GM12865 (cell line): Measurements from ENCODE around the gene TWSG1.

Source experiments
- DNase-seq: peaks from one replicate; pipeline ENCODE4 v3.0.0; 2010; ENCODE audit warnings: low read depth
- H3K4me3 ChIP-seq: 2 replicates; pipeline ENCODE4 v1.5.1; 2011; ENCODE audit warnings: mild to moderate bottlenecking, low read depth, low read length, control low read depth
- CTCF ChIP-seq: IDR thresholded peaks from 2 replicates; pipeline ENCODE4 v1.5.1; 2011; ENCODE audit warnings: low read length, control low read depth, low read depth, inconsistent platforms; ENCODE audit not compliant: insufficient read depth; ENCODE audit errors: missing control alignments

TWSG1 gene

GRCh38 chr18:9334329-9334972 is at the start of gene TWSG1:
Gene TWSG1 (plus strand): TSS chr18:9334773. CDS start chr18:9337230, 2,457 bp downstream.
- peak; percentile 98 for DNase-seq
- peak; percentile 44 for TF ChIP-seq CTCF
- peak within 1 kb of the TSS; percentile 77 for H3K4me3 ChIP-seq

- no peak overlapping the region for H3K4me3 ChIP-seq
- TF ChIP-seq CTCF: no peak
- DNase-seq: no peak
Observed at GRCh38 chr18:9285604-9286003, 49.0 kb upstream of the TWSG1 start.

- no peak for TF ChIP-seq CTCF
- H3K4me3 ChIP-seq: no peak overlapping the region
- DNase-seq: no peak
Observed at GRCh38 chr18:9287036-9287435, 47.5 kb upstream of the TWSG1 start.

GRCh38 chr18:9289698-9290097 is 44.9 kb upstream of the TWSG1 start:
- no peak overlapping the region for H3K4me3 ChIP-seq
- DNase-seq: no peak
- no peak for TF ChIP-seq CTCF

- TF ChIP-seq CTCF: no peak
- no peak for DNase-seq
Observed at GRCh38 chr18:9290156-9290555, 44.4 kb upstream of the TWSG1 start.

GRCh38 chr18:9292047-9292446 is 42.5 kb upstream of the TWSG1 start:
- no peak for TF ChIP-seq CTCF
- no peak for DNase-seq
- no peak overlapping the region for H3K4me3 ChIP-seq

More at GRCh38 chr18:9290156-9290555, 44.4 kb upstream of the TWSG1 start:
- H3K4me3 ChIP-seq: no peak overlapping the region

- TF ChIP-seq CTCF: no peak
- no peak overlapping the region for H3K4me3 ChIP-seq
- DNase-seq: no peak
Observed at GRCh38 chr18:9293948-9294347, 40.6 kb upstream of the TWSG1 start.
